HepG2 (cell line): ENCODE results near the gene MAN2B2.

Experiments
- BCL6 ChIP-seq: IDR thresholded peaks from 2 replicates; pipeline ENCODE4 v1.6.1; 2016; ENCODE audit warnings: missing genetic modification reagents, missing compliant biosample characterization
- REPIN1 ChIP-seq: sonication (generic); formaldehyde crosslinking; IDR thresholded peaks from 2 replicates; pipeline ENCODE4 v1.8.0; 2022; ENCODE audit warnings: missing genetic modification reagents, low read depth, mild to moderate bottlenecking, borderline replicate concordance
- ZNF282 ChIP-seq: fragments of 450-650 bp; IDR thresholded peaks from 2 replicates; pipeline ENCODE4 v1.6.1; 2018; ENCODE audit not compliant: partially characterized antibody

GRCh38 chr4:6529021-6529420 is 46.0 kb upstream of the MAN2B2 start:
- TF ChIP-seq REPIN1 (CRISPR knock-in tag), result no peak
- TF ChIP-seq BCL6, result no peak
- TF ChIP-seq ZNF282, result no peak
